Measurements from ENCODE around the gene GCAT.

DNA sequence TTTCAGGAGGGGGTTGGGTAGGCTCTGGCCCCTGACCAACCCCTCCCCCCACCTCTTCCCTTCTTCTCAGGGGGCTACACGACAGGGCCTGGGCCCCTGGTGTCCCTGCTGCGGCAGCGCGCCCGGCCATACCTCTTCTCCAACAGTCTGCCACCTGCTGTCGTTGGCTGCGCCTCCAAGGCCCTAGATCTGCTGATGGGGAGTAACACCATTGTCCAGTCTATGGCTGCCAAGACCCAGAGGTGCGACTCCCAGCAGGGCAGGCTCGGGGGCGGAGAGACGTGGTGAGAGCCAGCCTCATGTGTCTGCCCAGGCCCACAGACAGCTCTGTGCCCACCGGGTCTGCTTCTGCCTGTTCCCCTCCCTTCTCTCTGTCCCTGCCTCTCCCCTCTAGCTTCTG lies 7.9 kb downstream of the GCAT start:
- TF ChIP-seq SUZ12 (IDR thresholded peaks at IDR 0.05) = no peak
- TF ChIP-seq SP1 (IDR thresholded peaks at IDR 0.05) = no peak
- no peak for TF ChIP-seq NFRKB (IDR thresholded peaks at IDR 0.05)
- TF ChIP-seq PKNOX1 (IDR thresholded peaks at IDR 0.05) = no peak
- no peak for TF ChIP-seq BHLHE40 (IDR thresholded peaks at IDR 0.05; ENCODE audit: borderline replicate concordance)
- no peak for TF ChIP-seq ZNF384 (IDR thresholded peaks at IDR 0.05)
- no peak for TF ChIP-seq TARDBP (IDR thresholded peaks at IDR 0.05)
- TF ChIP-seq CTBP1 (IDR thresholded peaks at IDR 0.05; ENCODE audit: borderline replicate concordance) = no peak
- no peak for TF ChIP-seq ARNT (IDR thresholded peaks at IDR 0.05)
- TF ChIP-seq FOXM1 (IDR thresholded peaks at IDR 0.05; ENCODE audit: borderline replicate concordance) = no peak
- no peak for TF ChIP-seq L3MBTL2 (conservative IDR thresholded peaks at IDR 0.05)
- TF ChIP-seq HDGF (IDR thresholded peaks at IDR 0.05; ENCODE audit: borderline replicate concordance) = no peak

Measured in HEK293T (cell line).